Measurements from ENCODE around the gene RNF146. TPM values are rescaled to one million over a fixed set of nuclear protein-coding genes. Genes with fewer than 3 reads are reported as not detected.
"Not testable (repeated sequence)": the region's sequence is repeated elsewhere in the genome, so short reads cannot be mapped to it uniquely, and the experiment has no call there.

Gene RNF146
- total and polyA plus RNA-seq, 8 donors = 8.7 to 28.6 (median 15.4) TPM

DNA sequence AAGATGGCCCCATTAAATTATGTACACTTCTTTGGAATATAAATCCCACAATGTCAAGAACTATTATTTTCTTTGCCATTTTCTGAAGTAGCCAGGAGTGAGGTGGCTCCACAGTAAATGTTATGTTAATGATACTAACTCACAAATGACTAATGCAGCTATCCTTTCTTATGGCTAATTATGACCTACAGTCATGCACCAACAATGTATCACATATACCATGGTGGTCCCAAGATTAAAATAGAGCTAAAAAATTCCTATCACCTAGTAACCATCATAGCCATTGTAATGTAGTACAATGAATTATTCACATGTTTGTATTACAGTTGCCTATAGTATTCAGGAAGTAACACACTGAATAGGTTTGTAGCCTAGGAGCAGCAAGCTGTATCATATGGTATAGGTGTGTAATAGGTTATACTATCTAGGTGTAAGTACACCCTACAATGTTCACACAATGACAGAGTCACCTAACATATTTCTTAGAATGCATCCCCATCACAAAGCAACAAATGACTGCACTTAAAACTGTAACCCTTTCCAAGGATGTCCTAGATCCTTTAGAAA, 61.5 kb downstream of the RNF146 start:
- DNase-seq (no peak), ATAC-seq (no peak), FAIRE-seq (no peak)
- no peak overlapping the region for H3K27ac ChIP-seq
- H3K36me3 ChIP-seq = peaks cover 0 to 12% (median 0%) of the 10 kb centered on the region in 3 donors
- no peak for TF ChIP-seq CTCF (IDR thresholded peaks at IDR 0.05)
- no peak overlapping the region for H3K4me3 ChIP-seq
- peaks cover 0 to 6% (median 0%) of the 10 kb centered on the region in 3 donors for H3K4me1 ChIP-seq
- intact Hi-C loops (cut with DNase I) = no loop called here
- H3K9me3 ChIP-seq = no peaks in the 10 kb centered on the region
- no peaks in the 10 kb centered on the region for H3K27me3 ChIP-seq

DNA sequence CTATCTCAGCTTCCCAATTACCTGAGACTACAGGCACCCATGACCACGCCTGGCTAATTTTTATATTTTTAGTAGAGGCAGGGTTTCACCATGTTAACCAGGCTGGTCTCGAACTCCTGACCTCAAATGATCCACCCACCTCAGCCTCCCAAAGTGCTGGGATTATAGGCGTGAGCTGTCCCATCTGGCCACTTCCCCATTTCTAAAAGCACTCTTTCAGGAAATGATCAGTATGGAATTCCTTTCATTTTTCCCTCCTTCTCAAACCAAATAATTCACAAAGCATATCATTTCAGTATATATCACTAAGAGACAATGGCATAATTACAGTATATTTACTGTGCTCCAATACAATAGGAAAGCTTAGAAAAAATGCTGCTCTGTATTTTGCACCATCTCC, 64.6 kb downstream of the RNF146 start:
- 65 to 78% methylated on average over 3 of the region's 3 CpGs for WGBS, 2 donors
- intact Hi-C loops (cut with DNase I); H3K9me3 ChIP-seq; H3K27me3 ChIP-seq; H3K4me3 ChIP-seq; DNase-seq; ATAC-seq; H3K4me1 ChIP-seq; H3K27ac ChIP-seq; H3K36me3 ChIP-seq; FAIRE-seq: not testable (repeated sequence)

GRCh38 chr6:127332383-127332961, 65.8 kb downstream of the RNF146 start:
- H3K27ac ChIP-seq = no peak overlapping the region
- 66 to 69% methylated on average over 4 of the region's 4 CpGs for WGBS, 2 donors
- no peak for ATAC-seq
- H3K4me1 ChIP-seq = peaks cover 0 to 6% (median 0%) of the 10 kb centered on the region in 3 donors
- no peak for TF ChIP-seq CTCF (IDR thresholded peaks at IDR 0.05)
- DNase-seq = no peak
- no peaks in the 10 kb centered on the region for H3K36me3 ChIP-seq
- H3K27me3 ChIP-seq = no peaks in the 10 kb centered on the region
- no peak overlapping the region for H3K4me3 ChIP-seq
- intact Hi-C loops (cut with DNase I) = no loop called here
- FAIRE-seq = no peak
- H3K9me3 ChIP-seq = no peaks in the 10 kb centered on the region

Other genes starting within 250 kb of the RNF146 start
- 1 to 10 TPM in 2 of 6 donors, under 1 TPM in 4; 0.14 to 2.2 (median 0.81) TPM for gene RSPO3, start 148.2 kb upstream of the RNF146 start, total RNA-seq
- gene RSPO3, start 148.2 kb upstream of the RNF146 start, polyA plus RNA-seq = 1 to 10 TPM in 1 of 2 donors, under 1 TPM in 1; 0.92 to 2.3 TPM
- 10 to 100 TPM; 13.9 to 27.9 (median 21.2) TPM for gene ECHDC1, start 76.7 kb downstream of the RNF146 start, total RNA-seq
- 10 to 100 TPM; 14.0 to 20.5 TPM for gene ECHDC1, start 76.7 kb downstream of the RNF146 start, polyA plus RNA-seq
- gene KIAA0408, start 192.5 kb downstream of the RNF146 start, total RNA-seq = 1 to 10 TPM in 3 of 6 donors, under 1 TPM in 3; 0.09 to 1.3 (median 0.72) TPM
- gene KIAA0408, start 192.5 kb downstream of the RNF146 start, polyA plus RNA-seq = 1 to 10 TPM; 1.3 to 4.9 TPM